Astrocyte of the spinal cord (primary cell): ENCODE results near the gene CCL13.
"Not testable (repeated sequence)": the region's sequence is repeated elsewhere in the genome, so short reads cannot be mapped to it uniquely, and the experiment has no call there.

Experiments
- DNase-seq: peaks from one replicate; pipeline ENCODE4 v3.0.0; 2011; ENCODE audit warnings: low read depth, low spot score
- H3K4me3 ChIP-seq: 2 replicates; pipeline ENCODE4 v1.5.1; 2011; ENCODE audit warnings: low read depth, mild to moderate bottlenecking, low read length, moderate library complexity
- CTCF ChIP-seq: IDR thresholded peaks from 2 replicates; pipeline ENCODE4 v1.5.1; 2012; ENCODE audit warnings: low read depth, mild to moderate bottlenecking, low read length, inconsistent platforms
- in situ Hi-C: cut with HindIII; loops from 2 replicates; pipeline ENCODE4 v1.10.0; 2017; ENCODE audit warnings: low sequenced_read_pairs

Gene CCL13

GRCh38 chr17:34318474-34318873 is 37.8 kb upstream of the CCL13 start:
- H3K4me3 ChIP-seq = no peak overlapping the region
- TF ChIP-seq CTCF = no peak
- no peak for DNase-seq
- in situ Hi-C loops = no loop called here

- no peak for TF ChIP-seq CTCF
- no peak for DNase-seq
- no peak within 1 kb of the TSS for H3K4me3 ChIP-seq
- in situ Hi-C loops = no loop called here
Measured at GRCh38 chr17:34319039-34319483, 37.2 kb upstream of the CCL13 start, which contains the start of gene CCL8. Gene CCL8, plus strand, starts transcription at chr17:34319435. Its CDS starts 67 bp downstream, at chr17:34319502.

- no peak for TF ChIP-seq CTCF
- in situ Hi-C loops = no loop called here
- no peak overlapping the region for H3K4me3 ChIP-seq
- DNase-seq = no peak
Measured at GRCh38 chr17:34321964-34322363, 34.3 kb upstream of the CCL13 start.

GRCh38 chr17:34327580-34327979 is 28.7 kb upstream of the CCL13 start:
- in situ Hi-C loops = not testable (repeated sequence)

GRCh38 chr17:34337701-34338100 is 18.6 kb upstream of the CCL13 start:
- no peak for TF ChIP-seq CTCF
- DNase-seq = no peak
- H3K4me3 ChIP-seq = no peak overlapping the region
- in situ Hi-C loops = no loop called here

More at GRCh38 chr17:34327580-34327979, 28.7 kb upstream of the CCL13 start:
- not testable (repeated sequence) for DNase-seq, H3K4me3 ChIP-seq

- H3K4me3 ChIP-seq = no peak overlapping the region
- no peak for TF ChIP-seq CTCF
- in situ Hi-C loops = no loop called here
- DNase-seq = no peak
Measured at GRCh38 chr17:34339138-34339770, 17.0 kb upstream of the CCL13 start.

- in situ Hi-C loops = no loop called here
- H3K4me3 ChIP-seq = no peak overlapping the region
- TF ChIP-seq CTCF = no peak
- DNase-seq = no peak
Measured at GRCh38 chr17:34341916-34342315, 14.4 kb upstream of the CCL13 start.
